ENCODE measurements around the gene TRAPPC5. TPM values are rescaled to one million over a fixed set of nuclear protein-coding genes. Genes with fewer than 3 reads are reported as not detected.

TRAPPC5 gene
- total RNA-seq, 4 donors from 2014 or later, result 46.8 to 111 (median 93.1) TPM

GRCh38 chr19:7701049-7701653 lies 20.5 kb downstream of the TRAPPC5 start:
- intact Hi-C loops (cut with DNase I), result no loop called here
- no peak for DNase-seq
- Histone ChIP-seq H3K9me3 (no peaks in the 10 kb centered on the region), H3K27ac (no peak overlapping the region), H3K27me3 (no peaks in the 10 kb centered on the region), H3K4me1 (no peaks in the 10 kb centered on the region), H3K4me3 (replicated peaks in 1 of 3) (no peak overlapping the region), H3K36me3 (no peaks in the 10 kb centered on the region)
- 85 to 94% methylated on average over 4 to 7 of the region's 12 CpGs for WGBS, 2 donors
- TF ChIP-seq POLR2A (IDR thresholded peaks at IDR 0.05) (no peak), CTCF (IDR thresholded peaks at IDR 0.05) (no peak)

- no peaks in the 10 kb centered on the region for H3K9me3 ChIP-seq
- no peaks in the 10 kb centered on the region for H3K36me3 ChIP-seq
- H3K27me3 ChIP-seq, result no peaks in the 10 kb centered on the region
- TF ChIP-seq POLR2A (IDR thresholded peaks at IDR 0.05) (no peak), CTCF (IDR thresholded peaks at IDR 0.05) (no peak)
- H3K4me1 ChIP-seq, result no peaks in the 10 kb centered on the region
- 56 to 64% methylated on average over 20 of the region's 20 CpGs for WGBS, 2 donors
- intact Hi-C loops (cut with DNase I), result no loop called here
- H3K27ac ChIP-seq, result no peak within 1 kb of the TSS
- H3K4me3 ChIP-seq (replicated peaks in 1 of 3), result no peak within 1 kb of the TSS
- DNase-seq, result no peak
These were observed 21.2 kb downstream of the TRAPPC5 start, which contains the start of gene FCER2 for GRCh38 chr19:7701654-7702457. Gene FCER2 (minus strand): TSS chr19:7702131. CDS start chr19:7699760, 2,371 bp downstream.

GRCh38 chr19:7703332-7703731 lies 22.7 kb downstream of the TRAPPC5 start:
- 66 to 68% methylated on average over 8 of the region's 8 CpGs for WGBS, 2 donors
- DNase-seq, result no peak
- Histone ChIP-seq H3K4me1 (no peaks in the 10 kb centered on the region), H3K4me3 (replicated peaks in 1 of 3) (no peak overlapping the region), H3K27ac (no peak overlapping the region), H3K36me3 (no peaks in the 10 kb centered on the region), H3K9me3 (no peaks in the 10 kb centered on the region), H3K27me3 (no peaks in the 10 kb centered on the region)
- TF ChIP-seq CTCF (IDR thresholded peaks at IDR 0.05) (no peak), POLR2A (IDR thresholded peaks at IDR 0.05) (no peak)
- intact Hi-C loops (cut with DNase I), result no loop called here

GRCh38 chr19:7704280-7705060 lies 23.8 kb downstream of the TRAPPC5 start:
- no peak for TF ChIP-seq CTCF (IDR thresholded peaks at IDR 0.05)
- no peak for TF ChIP-seq POLR2A (IDR thresholded peaks at IDR 0.05)
- no peak overlapping the region for H3K27ac ChIP-seq

More at GRCh38 chr19:7704280-7705060, 23.8 kb downstream of the TRAPPC5 start:
- Histone ChIP-seq H3K36me3 (no peaks in the 10 kb centered on the region), H3K27me3 (no peaks in the 10 kb centered on the region), H3K4me1 (no peaks in the 10 kb centered on the region), H3K4me3 (replicated peaks in 1 of 3) (no peak overlapping the region), H3K9me3 (no peaks in the 10 kb centered on the region)
- no peak for DNase-seq
- intact Hi-C loops (cut with DNase I), result no loop called here
- WGBS, 2 donors, result 74 to 89% methylated on average over 5 to 6 of the region's 6 CpGs

Measured in thyroid gland (tissue), 4 donors.